ENCODE measurements around the gene KNL1.
"Not testable (repeated sequence)": the region's sequence is repeated elsewhere in the genome, so short reads cannot be mapped to it uniquely, and the experiment has no call there.

Gene KNL1

GRCh38 chr15:40623361-40623760 lies 29.3 kb downstream of the KNL1 start:
- no peaks in the 10 kb centered on the region for H3K9me3 ChIP-seq (ENCODE audit: low read depth, low read length)
- TF ChIP-seq EZH2 (IDR thresholded peaks at IDR 0.05) (no peak), FOXP2 (optimal IDR thresholded peaks at IDR 0.05; ENCODE audit: control extremely low read depth, extremely low read length, insufficient read depth) (no peak), POLR2AphosphoS5 (IDR thresholded peaks at IDR 0.05; ENCODE audit: borderline replicate concordance, low read depth, low read length) (no peak)
- no peak overlapping the region for H3K9ac ChIP-seq (ENCODE audit: insufficient read length)
- H3K4me3 ChIP-seq = no peak overlapping the region
- H3K27ac ChIP-seq = no peak overlapping the region
- peaks cover 36% of the 10 kb centered on the region for H3K36me3 ChIP-seq (ENCODE audit: insufficient read depth, low read length)
- DNase-seq (ENCODE audit: low read depth, low spot score) = no peak

DNA sequence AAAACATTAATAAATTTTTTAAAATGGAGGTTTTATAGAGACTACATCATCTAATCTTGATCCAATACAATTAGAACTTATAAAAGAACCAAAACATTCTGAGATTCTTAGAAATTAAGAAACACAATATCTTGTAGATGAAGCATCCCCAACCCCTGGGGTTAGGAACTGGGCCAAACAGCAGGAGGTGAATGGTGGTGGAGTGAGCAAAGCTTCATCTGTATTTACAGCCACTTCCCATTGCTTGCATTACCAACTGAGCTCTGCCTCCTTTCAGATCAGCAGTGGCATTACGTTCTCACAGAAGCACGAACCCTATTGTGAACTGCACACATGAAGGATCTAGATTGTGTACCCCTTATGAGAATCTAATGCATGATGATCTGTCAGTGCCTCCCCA lies 36.3 kb downstream of the KNL1 start:
- H3K4me3 ChIP-seq = no peak overlapping the region
- H3K9me3 ChIP-seq (ENCODE audit: low read depth, low read length) = no peaks in the 10 kb centered on the region
- no peak for DNase-seq (ENCODE audit: low read depth, low spot score)
- H3K27ac ChIP-seq = no peak overlapping the region
- TF ChIP-seq EZH2 (IDR thresholded peaks at IDR 0.05) (no peak), POLR2AphosphoS5 (IDR thresholded peaks at IDR 0.05; ENCODE audit: borderline replicate concordance, low read depth, low read length) (no peak), FOXP2 (optimal IDR thresholded peaks at IDR 0.05; ENCODE audit: control extremely low read depth, extremely low read length, insufficient read depth) (no peak)
- peaks cover 23% of the 10 kb centered on the region for H3K36me3 ChIP-seq (ENCODE audit: insufficient read depth, low read length)
- no peak overlapping the region for H3K9ac ChIP-seq (ENCODE audit: insufficient read length)

DNA sequence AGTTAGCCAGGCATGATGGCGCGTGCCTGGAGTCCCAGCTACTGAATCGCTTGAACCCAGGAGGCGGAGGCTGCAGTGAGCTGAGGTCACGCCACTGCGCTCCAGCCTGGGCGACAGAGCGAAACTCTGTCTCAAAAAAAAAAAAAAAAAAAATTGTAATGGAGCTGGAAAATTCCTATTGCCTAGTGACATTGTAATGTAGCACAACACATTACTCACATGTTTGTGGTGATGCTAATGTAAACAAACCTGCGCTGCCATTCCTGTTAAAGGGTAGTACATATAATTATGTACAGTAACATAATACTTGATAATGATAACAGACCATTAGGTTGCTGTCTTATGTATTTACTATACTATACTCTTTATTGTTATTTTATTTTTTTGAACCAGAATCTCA lies 39.1 kb downstream of the KNL1 start:
- Histone ChIP-seq H3K27ac (no peak overlapping the region), H3K9ac (ENCODE audit: insufficient read length) (no peak overlapping the region), H3K9me3 (ENCODE audit: low read depth, low read length) (no peaks in the 10 kb centered on the region), H3K4me3 (no peak overlapping the region), H3K36me3 (ENCODE audit: insufficient read depth, low read length) (peaks cover 23% of the 10 kb centered on the region)
- TF ChIP-seq FOXP2 (optimal IDR thresholded peaks at IDR 0.05; ENCODE audit: control extremely low read depth, extremely low read length, insufficient read depth) = no peak
- no peak for TF ChIP-seq POLR2AphosphoS5 (IDR thresholded peaks at IDR 0.05; ENCODE audit: borderline replicate concordance, low read depth, low read length)
- TF ChIP-seq EZH2 (IDR thresholded peaks at IDR 0.05) = no peak
- DNase-seq (ENCODE audit: low read depth, low spot score) = no peak

DNA sequence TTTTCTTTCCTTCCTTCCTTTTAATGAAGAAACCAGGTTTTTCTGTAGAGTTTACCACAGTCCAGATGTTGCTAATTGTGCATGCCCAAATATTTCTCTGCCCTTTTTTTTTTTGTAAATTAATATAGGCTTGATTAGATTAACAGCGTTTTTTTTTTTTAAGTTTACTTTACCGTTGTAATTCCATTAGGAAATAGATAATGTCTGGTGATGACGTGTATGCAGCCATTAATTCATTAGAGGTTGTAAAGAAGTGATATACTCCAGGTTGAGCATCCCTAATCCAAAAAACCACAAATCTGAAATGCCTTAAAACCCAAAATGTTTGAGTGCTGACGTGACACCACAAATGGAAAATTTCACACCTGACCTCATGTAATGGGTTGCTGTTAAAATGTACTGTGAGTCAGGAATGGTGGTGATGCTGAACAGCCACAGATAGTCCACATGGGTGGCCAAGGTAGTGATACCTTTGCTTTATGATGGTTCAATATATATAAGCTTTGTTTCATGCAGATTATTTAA lies 43.2 kb downstream of the KNL1 start:
- H3K9me3 ChIP-seq (ENCODE audit: low read depth, low read length) = no peaks in the 10 kb centered on the region
- TF ChIP-seq EZH2 (IDR thresholded peaks at IDR 0.05) (no peak), FOXP2 (optimal IDR thresholded peaks at IDR 0.05; ENCODE audit: control extremely low read depth, extremely low read length, insufficient read depth) (no peak), POLR2AphosphoS5 (IDR thresholded peaks at IDR 0.05; ENCODE audit: borderline replicate concordance, low read depth, low read length) (no peak)
- H3K36me3 ChIP-seq (ENCODE audit: insufficient read depth, low read length) = peaks cover 12% of the 10 kb centered on the region
- no peak overlapping the region for H3K27ac ChIP-seq
- no peak overlapping the region for H3K9ac ChIP-seq (ENCODE audit: insufficient read length)
- H3K4me3 ChIP-seq = no peak overlapping the region
- DNase-seq (ENCODE audit: low read depth, low spot score) = no peak

DNA sequence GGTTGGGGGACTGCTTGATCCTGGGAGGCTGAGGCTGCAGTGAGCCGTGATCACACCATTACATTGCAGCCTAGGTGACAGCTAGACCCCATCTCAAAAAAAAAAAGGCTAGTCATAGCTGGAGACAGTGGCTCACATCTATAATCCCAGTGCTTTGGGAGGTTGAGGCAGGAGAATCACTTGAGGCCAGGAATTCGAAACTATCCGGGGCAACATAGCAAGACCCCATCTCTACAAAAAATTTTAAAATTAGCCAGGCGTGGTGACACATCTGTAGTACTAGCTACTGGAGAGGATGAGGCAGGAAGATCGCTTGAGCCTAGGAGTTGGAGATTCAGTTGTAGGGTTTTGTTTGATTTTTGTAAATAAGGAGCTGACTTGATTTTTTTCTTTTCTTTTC lies 45.6 kb downstream of the KNL1 start:
- no peaks in the 10 kb centered on the region for H3K9me3 ChIP-seq (ENCODE audit: low read depth, low read length)
- TF ChIP-seq EZH2 (IDR thresholded peaks at IDR 0.05) (no peak), FOXP2 (optimal IDR thresholded peaks at IDR 0.05; ENCODE audit: control extremely low read depth, extremely low read length, insufficient read depth) (no peak), POLR2AphosphoS5 (IDR thresholded peaks at IDR 0.05; ENCODE audit: borderline replicate concordance, low read depth, low read length) (no peak)
- H3K36me3 ChIP-seq (ENCODE audit: insufficient read depth, low read length) = peaks cover 11% of the 10 kb centered on the region

GRCh38 chr15:40647523-40647922 lies 53.5 kb downstream of the KNL1 start:
- Histone ChIP-seq H3K27ac (no peak overlapping the region), H3K9me3 (ENCODE audit: low read depth, low read length) (no peaks in the 10 kb centered on the region), H3K9ac (ENCODE audit: insufficient read length) (no peak overlapping the region), H3K36me3 (ENCODE audit: insufficient read depth, low read length) (peaks cover 20% of the 10 kb centered on the region), H3K4me3 (no peak overlapping the region)
- TF ChIP-seq FOXP2 (optimal IDR thresholded peaks at IDR 0.05; ENCODE audit: control extremely low read depth, extremely low read length, insufficient read depth) = no peak
- no peak for TF ChIP-seq EZH2 (IDR thresholded peaks at IDR 0.05)
- TF ChIP-seq POLR2AphosphoS5 (IDR thresholded peaks at IDR 0.05; ENCODE audit: borderline replicate concordance, low read depth, low read length) = no peak
- DNase-seq (ENCODE audit: low read depth, low spot score) = no peak

More for the DNA sequence above, 45.6 kb downstream of the KNL1 start:
- H3K27ac ChIP-seq = no peak overlapping the region
- H3K4me3 ChIP-seq = no peak overlapping the region
- H3K9ac ChIP-seq (ENCODE audit: insufficient read length) = no peak overlapping the region
- no peak for DNase-seq (ENCODE audit: low read depth, low spot score)

DNA sequence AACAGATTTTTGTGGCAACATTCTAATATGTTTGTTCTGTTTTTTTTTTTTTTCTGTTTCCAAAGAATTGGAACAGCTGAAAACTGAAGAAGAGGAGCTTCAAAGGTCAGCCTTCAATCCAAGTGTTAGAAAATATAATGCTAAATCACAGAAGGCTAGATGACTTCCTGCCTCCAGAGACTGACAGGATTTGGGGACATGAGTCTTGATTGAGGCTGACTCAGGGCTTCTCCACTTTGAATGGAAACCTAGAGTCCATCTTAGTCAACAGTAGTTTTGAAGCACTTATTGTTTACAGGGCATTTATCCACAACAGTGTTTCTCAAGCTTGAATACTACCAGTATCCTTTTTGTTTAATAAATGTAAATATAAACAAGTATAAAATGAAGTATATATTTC lies 56.4 kb downstream of the KNL1 start:
- no peak for DNase-seq (ENCODE audit: low read depth, low spot score)
- H3K9ac ChIP-seq (ENCODE audit: insufficient read length) = no peak overlapping the region
- H3K27ac ChIP-seq = no peak overlapping the region
- H3K4me3 ChIP-seq = no peak overlapping the region
- peaks cover 31% of the 10 kb centered on the region for H3K36me3 ChIP-seq (ENCODE audit: insufficient read depth, low read length)
- H3K9me3 ChIP-seq (ENCODE audit: low read depth, low read length) = no peaks in the 10 kb centered on the region
- TF ChIP-seq EZH2 (IDR thresholded peaks at IDR 0.05) (no peak), FOXP2 (optimal IDR thresholded peaks at IDR 0.05; ENCODE audit: control extremely low read depth, extremely low read length, insufficient read depth) (no peak), POLR2AphosphoS5 (IDR thresholded peaks at IDR 0.05; ENCODE audit: borderline replicate concordance, low read depth, low read length) (no peak)

DNA sequence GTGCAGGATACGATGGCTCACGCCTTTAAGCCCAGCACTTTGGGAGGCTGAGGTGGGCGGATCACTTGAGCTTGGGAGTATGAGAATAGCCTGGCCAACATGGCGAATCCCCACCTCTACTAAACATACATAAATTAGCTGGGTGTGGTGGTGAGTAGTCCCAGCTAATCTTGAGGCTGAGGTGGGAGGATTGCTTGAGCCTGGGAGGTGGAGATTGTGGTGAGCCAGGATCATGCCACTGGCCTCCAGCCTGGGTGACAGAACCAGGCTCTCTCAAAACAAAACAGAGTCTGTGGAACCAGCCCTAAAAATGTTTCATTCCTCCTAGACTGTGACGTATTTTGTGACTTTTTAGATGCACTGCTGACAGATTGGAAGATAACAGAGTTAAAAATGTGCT lies 66.6 kb downstream of the KNL1 start:
- H3K36me3 ChIP-seq (ENCODE audit: insufficient read depth, low read length) = peaks cover 23% of the 10 kb centered on the region
- TF ChIP-seq FOXP2 (optimal IDR thresholded peaks at IDR 0.05; ENCODE audit: control extremely low read depth, extremely low read length, insufficient read depth) (no peak), POLR2AphosphoS5 (IDR thresholded peaks at IDR 0.05; ENCODE audit: borderline replicate concordance, low read depth, low read length) (no peak), EZH2 (IDR thresholded peaks at IDR 0.05) (no peak)
- no peak for DNase-seq (ENCODE audit: low read depth, low spot score)

GRCh38 chr15:40664909-40665308 lies 70.9 kb downstream of the KNL1 start:
- peaks cover 12% of the 10 kb centered on the region; the same call in 1 of the 2 replicates for H3K36me3 ChIP-seq (ENCODE audit: insufficient read depth, low read length)
- no peak overlapping the region for H3K9ac ChIP-seq (ENCODE audit: insufficient read length)
- DNase-seq (ENCODE audit: low read depth, low spot score) = no peak
- no peak for TF ChIP-seq EZH2 (IDR thresholded peaks at IDR 0.05)
- TF ChIP-seq FOXP2 (optimal IDR thresholded peaks at IDR 0.05; ENCODE audit: control extremely low read depth, extremely low read length, insufficient read depth) = no peak
- no peak for TF ChIP-seq POLR2AphosphoS5 (IDR thresholded peaks at IDR 0.05; ENCODE audit: borderline replicate concordance, low read depth, low read length)
- no peak overlapping the region for H3K27ac ChIP-seq
- no peak overlapping the region for H3K4me3 ChIP-seq
- no peaks in the 10 kb centered on the region for H3K9me3 ChIP-seq (ENCODE audit: low read depth, low read length)

More for the DNA sequence above, 66.6 kb downstream of the KNL1 start:
- Histone ChIP-seq H3K9ac (ENCODE audit: insufficient read length) (no peak overlapping the region), H3K9me3 (ENCODE audit: low read depth, low read length) (no peaks in the 10 kb centered on the region), H3K4me3 (no peak overlapping the region), H3K27ac (no peak overlapping the region)

- H3K36me3 ChIP-seq (ENCODE audit: insufficient read depth, low read length); H3K27ac ChIP-seq; H3K4me3 ChIP-seq; H3K9ac ChIP-seq (ENCODE audit: insufficient read length); DNase-seq (ENCODE audit: low read depth, low spot score); H3K9me3 ChIP-seq (ENCODE audit: low read depth, low read length): not testable (repeated sequence)
Observed at GRCh38 chr15:40676290-40676689, 82.2 kb downstream of the KNL1 start.

GRCh38 chr15:40676906-40677305 lies 82.9 kb downstream of the KNL1 start:
- not testable (repeated sequence) for DNase-seq (ENCODE audit: low read depth, low spot score); H3K9me3 ChIP-seq (ENCODE audit: low read depth, low read length); H3K27ac ChIP-seq; H3K36me3 ChIP-seq (ENCODE audit: insufficient read depth, low read length); H3K4me3 ChIP-seq; H3K9ac ChIP-seq (ENCODE audit: insufficient read length)
